Breast epithelium (tissue), 3 donors: ENCODE measurements around the gene CCZ1B.
"Not testable (repeated sequence)": the region's sequence is repeated elsewhere in the genome, so short reads cannot be mapped to it uniquely, and the experiment has no call there.

Source experiments
- POLR2A ChIP-seq: fragments of 450-650 bp; IDR thresholded peaks from one replicate; pipeline ENCODE4 v1.6.1; 2016; ENCODE audit warnings: antibody characterized with exemption, mild to moderate bottlenecking, moderate library complexity
- POLR2AphosphoS5 ChIP-seq, 3 donors: sonication (generic); formaldehyde crosslinking; IDR thresholded peaks; one replicate each; pipeline ENCODE4 v1.6.1; 2017; ENCODE audit warnings: antibody characterized with exemption in 3 of 3
- TF ChIP-seq, protein P1 (sequence below), 3 donors: fragments of 450-650 bp; IDR thresholded peaks; one replicate each; pipeline ENCODE4 v1.5.1; 2016 to 2017; ENCODE audit warnings: antibody characterized with exemption in 3 of 3, mild to moderate bottlenecking in 3 of 3, moderate library complexity in 3 of 3

DNA sequence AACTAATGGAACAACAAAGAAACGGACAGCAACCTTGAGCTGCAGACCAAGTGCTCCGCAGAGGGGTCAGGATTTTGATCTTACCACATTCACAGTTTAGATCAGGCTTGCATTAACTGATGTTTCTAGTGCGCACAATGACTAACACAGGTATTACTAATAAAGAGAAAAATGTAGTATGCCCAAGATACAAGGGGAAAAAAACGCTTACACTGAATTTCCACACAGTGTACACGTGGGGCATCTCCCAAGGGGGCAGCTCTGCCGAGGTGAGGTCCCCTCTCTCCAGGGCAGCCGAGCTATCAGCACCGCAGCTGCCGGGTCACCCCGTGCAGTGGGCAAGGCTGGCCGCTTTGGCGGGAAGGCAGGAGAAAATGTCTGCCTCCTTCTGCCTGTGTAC, 26.2 kb downstream of the CCZ1B start:
- TF ChIP-seq POLR2A; POLR2AphosphoS5 (IDR thresholded peaks at IDR 0.05): not testable (repeated sequence)
- TF ChIP-seq, protein P1, sequence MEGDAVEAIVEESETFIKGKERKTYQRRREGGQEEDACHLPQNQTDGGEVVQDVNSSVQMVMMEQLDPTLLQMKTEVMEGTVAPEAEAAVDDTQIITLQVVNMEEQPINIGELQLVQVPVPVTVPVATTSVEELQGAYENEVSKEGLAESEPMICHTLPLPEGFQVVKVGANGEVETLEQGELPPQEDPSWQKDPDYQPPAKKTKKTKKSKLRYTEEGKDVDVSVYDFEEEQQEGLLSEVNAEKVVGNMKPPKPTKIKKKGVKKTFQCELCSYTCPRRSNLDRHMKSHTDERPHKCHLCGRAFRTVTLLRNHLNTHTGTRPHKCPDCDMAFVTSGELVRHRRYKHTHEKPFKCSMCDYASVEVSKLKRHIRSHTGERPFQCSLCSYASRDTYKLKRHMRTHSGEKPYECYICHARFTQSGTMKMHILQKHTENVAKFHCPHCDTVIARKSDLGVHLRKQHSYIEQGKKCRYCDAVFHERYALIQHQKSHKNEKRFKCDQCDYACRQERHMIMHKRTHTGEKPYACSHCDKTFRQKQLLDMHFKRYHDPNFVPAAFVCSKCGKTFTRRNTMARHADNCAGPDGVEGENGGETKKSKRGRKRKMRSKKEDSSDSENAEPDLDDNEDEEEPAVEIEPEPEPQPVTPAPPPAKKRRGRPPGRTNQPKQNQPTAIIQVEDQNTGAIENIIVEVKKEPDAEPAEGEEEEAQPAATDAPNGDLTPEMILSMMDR (IDR thresholded peaks at IDR 0.05), result not testable (repeated sequence)
